GM21526 (cell line): ENCODE results near the gene TBCD.

Source experiments
- ATAC-seq: cut with Tn5 transposase; IDR thresholded peaks from one replicate; pipeline ENCODE4 v1.9.1; 2021; ENCODE audit warnings: moderate library complexity; ENCODE audit not compliant: unreplicated experiment, low FRiP score

The TBCD gene

GRCh38 chr17:82917699-82918345 is 166.0 kb downstream of the TBCD start:
- ATAC-seq = no peak

- no peak for ATAC-seq
These were observed 166.6 kb downstream of the TBCD start for GRCh38 chr17:82918508-82918907.

- ATAC-seq = no peak
These were observed 168.3 kb downstream of the TBCD start for GRCh38 chr17:82920150-82920549.

- ATAC-seq = no peak
These were observed 168.8 kb downstream of the TBCD start for GRCh38 chr17:82920715-82921114.

- no peak for ATAC-seq
These were observed 169.6 kb downstream of the TBCD start for GRCh38 chr17:82921426-82921825.

- ATAC-seq = no peak
These were observed 170.8 kb downstream of the TBCD start for GRCh38 chr17:82922646-82923045.

- ATAC-seq = no peak
These were observed 171.7 kb downstream of the TBCD start for GRCh38 chr17:82923366-82924113.

GRCh38 chr17:82924214-82924613 is 172.3 kb downstream of the TBCD start:
- no peak for ATAC-seq

- ATAC-seq = no peak
These were observed 172.9 kb downstream of the TBCD start for GRCh38 chr17:82924812-82925211.

GRCh38 chr17:82925336-82925735 is 173.5 kb downstream of the TBCD start:
- ATAC-seq = no peak

- ATAC-seq = no peak
These were observed 174.2 kb downstream of the TBCD start for GRCh38 chr17:82926081-82926480.

- ATAC-seq = no peak
These were observed 174.9 kb downstream of the TBCD start for GRCh38 chr17:82926716-82927115.

- no peak for ATAC-seq
These were observed 175.4 kb downstream of the TBCD start for GRCh38 chr17:82927311-82927660.

- no peak for ATAC-seq
These were observed 176.1 kb downstream of the TBCD start for GRCh38 chr17:82927661-82928601.

- no peak for ATAC-seq
These were observed 177.3 kb downstream of the TBCD start for GRCh38 chr17:82929011-82929622.

GRCh38 chr17:82929676-82930042 is 177.8 kb downstream of the TBCD start:
- ATAC-seq = no peak

- no peak for ATAC-seq
These were observed 178.4 kb downstream of the TBCD start for GRCh38 chr17:82930043-82930923.

- no peak for ATAC-seq
These were observed 179.2 kb downstream of the TBCD start for GRCh38 chr17:82930924-82931698.
